Activated CD8-positive, alpha-beta memory T cell treated with anti-CD3 and anti-CD28 coated beads for 48 hours (primary cell): Measurements from ENCODE around the gene C3orf38.
A peak's percentile ranks its signal among the peaks of the same experiment; 100 is the strongest.
"Not testable (repeated sequence)": the region's sequence is repeated elsewhere in the genome, so short reads cannot be mapped to it uniquely, and the experiment has no call there.

Source experiments
- DNase-seq, 3 experiments: peaks; one replicate each; pipeline ENCODE4 v3.0.0-alpha.2; 2020; ENCODE audit warnings: low read depth in 2 of 3, low spot score in 2 of 3

C3orf38 gene

GRCh38 chr3:88149509-88150362 is at the start of gene C3orf38:
Gene C3orf38, plus strand, starts transcription at chr3:88149959. Its CDS starts 94 bp downstream, at chr3:88150053.
- peak; percentile 52 to 64 (median 62) for DNase-seq

- DNase-seq: no peak
Measured at GRCh38 chr3:88101142-88101541, 48.6 kb upstream of the C3orf38 start.

DNA sequence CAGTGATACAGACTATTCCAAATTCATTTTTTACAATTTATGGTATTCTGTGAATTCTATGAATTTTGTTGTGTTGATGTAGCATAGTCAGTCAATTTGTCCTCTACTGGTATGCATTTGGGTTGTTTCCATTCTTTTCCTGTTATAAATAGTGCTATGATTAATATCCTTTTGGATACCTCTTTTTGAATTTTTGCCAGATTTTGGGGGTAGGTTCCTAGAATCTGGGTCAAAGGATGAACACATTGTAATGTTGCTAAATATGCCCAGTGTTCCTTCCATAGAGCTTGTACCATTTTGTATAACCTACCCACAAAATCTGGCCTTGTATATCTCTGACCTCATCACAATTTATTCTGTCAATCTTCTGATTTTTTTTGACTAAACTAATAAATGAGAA is 44.4 kb upstream of the C3orf38 start:
- no peak for DNase-seq

- no peak for DNase-seq
Measured at GRCh38 chr3:88112289-88112688, 37.5 kb upstream of the C3orf38 start.

GRCh38 chr3:88113311-88114162 is 36.2 kb upstream of the C3orf38 start:
- DNase-seq: peak in 1 of 3 experiments; percentile 10

- no peak for DNase-seq
Measured at GRCh38 chr3:88114878-88115549, 34.7 kb upstream of the C3orf38 start.

DNA sequence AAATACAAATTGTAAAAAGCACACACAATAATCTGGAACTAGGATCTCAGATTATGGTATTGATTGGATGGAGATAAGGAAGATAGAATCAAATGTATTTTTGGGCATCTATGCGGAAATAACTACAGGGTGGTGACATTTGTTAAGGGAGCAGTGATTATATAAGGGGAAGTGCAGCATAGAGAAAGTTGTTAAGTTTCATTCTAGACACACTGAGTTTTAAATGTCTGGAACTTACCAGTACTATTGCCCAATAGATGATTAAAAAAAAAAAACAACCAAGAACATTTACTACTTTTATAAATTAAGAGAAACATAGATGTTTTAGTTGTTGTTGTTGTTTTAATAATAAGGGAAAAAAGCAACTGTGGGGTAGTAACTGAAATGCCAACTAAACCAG is 32.1 kb upstream of the C3orf38 start:
- DNase-seq: no peak

- not testable (repeated sequence) for DNase-seq
Measured at GRCh38 chr3:88118603-88119002, 31.2 kb upstream of the C3orf38 start.

- DNase-seq: no peak
Measured at GRCh38 chr3:88123526-88123925, 26.2 kb upstream of the C3orf38 start.

- no peak for DNase-seq
Measured at GRCh38 chr3:88131695-88132094, 18.1 kb upstream of the C3orf38 start.

DNA sequence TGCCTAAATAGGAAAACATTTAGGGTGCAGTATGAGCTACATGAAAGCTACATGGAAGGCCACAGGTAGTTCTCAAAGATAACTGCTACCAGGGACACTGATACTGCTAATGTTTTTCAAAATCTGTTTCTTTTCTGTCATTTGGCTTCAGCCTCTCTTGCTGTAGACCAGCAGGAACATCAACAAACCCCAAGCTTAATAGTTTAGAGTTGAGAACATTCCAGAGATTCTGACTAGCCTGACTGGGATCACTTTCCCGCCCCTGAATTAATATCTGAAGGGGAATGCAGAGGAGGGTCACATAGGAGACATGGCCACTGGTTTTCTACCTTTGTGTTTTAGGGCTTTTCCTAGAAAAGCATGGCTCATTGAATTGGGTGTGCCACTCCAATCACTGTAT is 16.9 kb upstream of the C3orf38 start:
- DNase-seq: no peak

- DNase-seq: no peak
Measured at GRCh38 chr3:88133711-88134263, 16.0 kb upstream of the C3orf38 start.

- DNase-seq: no peak
Measured at GRCh38 chr3:88137836-88138235, 11.9 kb upstream of the C3orf38 start.

DNA sequence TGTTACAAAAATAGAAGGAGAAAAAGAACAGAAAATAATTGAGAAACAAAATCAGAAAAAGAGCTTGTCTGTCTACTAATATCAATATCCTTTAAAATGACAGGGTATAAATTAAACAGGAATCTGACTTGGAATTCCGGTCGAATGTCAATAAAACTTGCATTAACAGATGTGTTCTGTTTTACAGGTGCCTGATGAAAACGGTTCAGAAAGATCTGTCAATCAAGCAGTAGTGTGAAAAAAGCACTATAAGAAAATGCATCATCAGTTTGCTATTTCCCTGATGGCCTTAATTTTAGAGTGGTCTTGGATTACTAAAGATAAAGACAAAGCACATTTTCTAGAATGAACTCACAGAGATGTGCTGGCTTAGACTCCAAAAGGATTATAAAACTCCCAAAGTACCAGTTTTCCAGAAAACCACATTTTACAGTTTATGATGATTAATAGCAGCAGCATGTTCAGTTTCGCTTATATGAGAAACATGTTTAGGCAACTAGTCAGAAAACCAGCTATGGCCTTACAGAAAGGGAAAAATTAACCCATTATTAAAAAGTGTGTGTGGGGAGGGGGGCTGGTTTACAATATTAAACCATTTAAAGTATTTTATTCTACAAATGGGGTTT is 8.2 kb upstream of the C3orf38 start:
- DNase-seq: no peak

DNA sequence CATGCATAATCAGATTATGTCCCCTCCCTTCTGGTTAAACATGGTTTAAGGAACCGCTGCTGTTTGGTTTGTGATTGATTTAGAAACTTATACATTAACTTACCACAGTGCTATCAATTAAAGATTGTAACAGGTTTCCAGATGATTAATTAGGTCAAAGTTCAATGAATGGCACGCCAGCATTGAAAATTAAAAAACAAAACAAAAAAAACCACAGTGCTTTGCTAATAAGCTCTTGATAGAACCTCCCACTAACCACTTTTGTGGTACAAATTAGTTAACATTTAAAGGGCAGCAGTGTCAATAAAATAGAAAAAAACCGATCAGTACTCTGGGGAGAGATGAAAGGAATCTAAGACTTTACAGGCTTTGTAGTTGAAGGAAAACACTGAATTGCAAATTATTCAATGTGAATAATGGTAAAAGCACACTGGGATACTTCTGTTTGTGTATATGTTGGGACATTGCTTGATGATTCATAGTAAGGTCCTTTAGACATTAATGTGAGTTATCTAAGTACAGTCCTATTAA is 7.6 kb upstream of the C3orf38 start:
- no peak for DNase-seq

DNA sequence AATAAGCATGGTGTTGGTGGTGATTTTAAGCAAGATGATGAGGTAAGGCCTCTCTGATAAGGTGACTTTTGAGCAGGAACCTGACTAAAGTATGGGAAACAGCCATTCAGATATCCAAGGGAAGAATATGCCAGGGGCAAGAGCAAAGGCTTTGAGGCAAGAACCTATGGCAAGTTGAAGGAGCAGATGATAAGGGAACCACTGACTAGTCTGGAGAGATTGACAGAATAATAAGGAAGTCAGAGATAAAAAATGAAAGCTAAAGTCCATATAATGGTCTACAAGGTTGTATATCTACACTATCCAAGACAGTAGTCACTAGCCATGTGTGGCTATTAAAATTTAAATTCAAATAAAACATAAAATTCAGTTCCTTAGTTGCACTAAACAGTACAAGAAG is 2.5 kb upstream of the C3orf38 start:
- DNase-seq: no peak

GRCh38 chr3:88148651-88149050 is 1.1 kb upstream of the C3orf38 start:
- no peak for DNase-seq

DNA sequence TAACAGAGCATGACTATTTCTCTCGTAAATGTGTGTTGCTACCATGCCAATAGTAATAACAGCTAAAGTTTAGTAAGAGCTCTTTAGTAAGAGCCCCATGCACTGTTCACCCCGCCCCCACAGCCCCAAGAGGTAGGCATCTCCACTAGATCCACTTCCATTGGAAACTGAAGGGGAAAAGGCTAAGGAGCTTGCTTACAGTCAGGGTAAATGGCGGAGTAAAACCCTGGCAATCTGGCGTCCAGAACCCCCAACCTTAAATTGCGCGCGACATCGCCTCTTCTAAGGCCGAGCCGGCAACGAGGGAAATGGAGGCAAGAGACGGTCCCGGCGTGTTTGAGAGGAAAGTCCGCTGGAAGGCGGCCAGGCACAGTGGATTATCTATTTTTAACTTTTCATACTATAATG is 654 bp upstream of the C3orf38 start:
- no peak for DNase-seq

DNA sequence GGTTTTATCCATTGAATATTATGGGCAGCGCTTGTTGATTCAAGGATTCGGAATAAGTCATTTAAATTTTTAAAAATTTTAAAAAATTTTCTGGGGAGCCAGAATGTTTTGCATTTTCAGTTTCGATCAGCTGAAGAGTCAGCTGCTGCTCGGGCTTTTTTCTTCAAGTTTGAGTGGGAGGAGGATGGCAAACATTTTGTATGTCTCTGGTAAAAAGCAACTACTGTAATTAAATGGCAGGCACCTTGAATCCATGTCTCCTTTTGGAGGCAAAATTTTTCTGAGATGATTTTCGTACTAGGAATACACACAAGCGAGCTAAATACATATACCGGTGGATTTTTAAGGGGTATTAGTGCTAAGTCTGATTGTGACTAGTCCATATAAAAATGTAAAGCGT is 612 bp downstream of the C3orf38 start:
- no peak for DNase-seq

DNA sequence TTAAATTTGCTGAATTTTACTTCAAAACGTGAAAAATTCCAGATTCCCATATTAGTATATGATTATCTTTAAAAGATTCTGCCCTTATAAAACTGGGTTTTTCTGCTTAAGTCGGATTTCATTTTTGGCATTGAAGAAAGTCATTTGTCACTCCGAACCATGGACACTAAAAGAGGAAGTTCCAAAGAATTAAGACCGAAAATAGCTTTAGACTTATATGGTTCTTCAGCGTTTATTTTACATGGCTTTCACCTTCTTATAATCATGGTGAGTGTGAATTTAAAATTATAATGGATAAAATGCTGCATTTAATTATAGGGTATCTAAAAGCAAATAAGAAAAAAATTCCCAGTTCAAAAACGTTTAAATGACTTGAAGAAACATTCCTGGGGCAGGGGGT is 1.0 kb downstream of the C3orf38 start:
- DNase-seq: no peak

- no peak for DNase-seq
Measured at GRCh38 chr3:88151358-88151757, 1.6 kb downstream of the C3orf38 start.
